ENCODE data around the gene CSTF1.
"Not testable (repeated sequence)": the region's sequence is repeated elsewhere in the genome, so short reads cannot be mapped to it uniquely, and the experiment has no call there.

Gene CSTF1

GRCh38 chr20:56411287-56411686 is 18.8 kb downstream of the CSTF1 start:
- not testable (repeated sequence) for DNase-seq

DNA sequence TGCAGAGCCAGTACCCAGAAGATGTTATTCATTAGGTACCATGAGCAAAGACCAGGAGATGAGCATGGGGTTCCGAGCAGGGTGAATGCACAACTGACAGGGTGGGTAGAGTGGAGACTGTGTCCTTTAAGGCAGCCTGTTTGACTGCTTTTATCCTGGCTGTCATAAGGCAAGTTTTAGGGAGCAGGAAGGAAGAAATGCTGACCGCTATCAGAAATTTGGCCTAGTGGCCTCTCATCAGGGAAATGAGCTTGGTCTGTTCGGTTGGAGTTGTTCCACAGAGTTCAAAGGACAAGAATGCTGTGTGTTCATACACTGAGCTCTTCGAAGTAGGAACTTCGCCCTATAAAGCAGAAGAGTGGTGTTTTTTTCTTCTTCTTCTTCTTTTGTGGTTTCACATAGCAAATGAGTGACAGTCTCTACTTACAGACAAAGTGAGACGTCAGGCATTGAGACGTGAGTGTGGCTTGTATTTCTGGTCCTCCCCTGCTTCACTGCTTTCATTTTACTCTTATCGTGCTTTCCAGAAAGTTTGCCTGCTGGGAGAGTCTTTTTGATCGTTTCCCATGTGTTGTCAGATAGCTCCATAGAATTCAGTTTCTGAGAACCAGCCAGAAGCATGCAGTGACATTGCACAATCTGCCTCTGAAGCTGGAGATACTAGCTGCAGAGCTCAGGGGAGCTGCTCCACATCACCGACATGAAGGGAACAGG is 19.5 kb downstream of the CSTF1 start, which contains the start of gene CASS4:
TSS of gene CASS4 (plus strand) at position 502 of the 714 bp plus-strand sequence. CDS start at position 701, 199 bp downstream.
- no peak for DNase-seq

- DNase-seq: no peak
These were observed 20.0 kb downstream of the CSTF1 start for GRCh38 chr20:56412473-56412790.

DNA sequence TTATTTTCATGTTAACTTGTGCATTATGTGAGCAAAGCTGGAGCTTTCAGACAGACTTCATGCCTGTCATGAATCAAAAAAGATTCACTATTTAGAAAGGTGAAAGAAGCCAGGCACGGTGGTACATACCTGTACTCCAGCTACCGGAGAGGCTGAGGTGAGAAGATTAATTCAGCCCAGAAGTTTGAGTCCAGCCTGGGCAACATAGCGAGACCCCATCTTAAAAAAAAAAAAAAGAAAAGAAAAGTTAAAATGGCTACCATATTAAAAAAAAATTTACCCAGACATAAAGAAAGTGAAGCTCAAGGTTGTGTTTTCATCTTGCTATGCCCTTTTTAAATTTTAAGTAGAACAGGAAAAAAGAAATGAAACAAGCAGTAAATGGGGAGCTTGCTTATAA is 20.5 kb downstream of the CSTF1 start:
- DNase-seq: no peak

- DNase-seq: no peak
These were observed 22.7 kb downstream of the CSTF1 start for GRCh38 chr20:56414842-56415765.

GRCh38 chr20:56417402-56417801 is 25.0 kb downstream of the CSTF1 start:
- no peak for DNase-seq

GRCh38 chr20:56417911-56418310 is 25.5 kb downstream of the CSTF1 start:
- DNase-seq: no peak

GRCh38 chr20:56418385-56418861 is 26.0 kb downstream of the CSTF1 start:
- no peak for DNase-seq

DNA sequence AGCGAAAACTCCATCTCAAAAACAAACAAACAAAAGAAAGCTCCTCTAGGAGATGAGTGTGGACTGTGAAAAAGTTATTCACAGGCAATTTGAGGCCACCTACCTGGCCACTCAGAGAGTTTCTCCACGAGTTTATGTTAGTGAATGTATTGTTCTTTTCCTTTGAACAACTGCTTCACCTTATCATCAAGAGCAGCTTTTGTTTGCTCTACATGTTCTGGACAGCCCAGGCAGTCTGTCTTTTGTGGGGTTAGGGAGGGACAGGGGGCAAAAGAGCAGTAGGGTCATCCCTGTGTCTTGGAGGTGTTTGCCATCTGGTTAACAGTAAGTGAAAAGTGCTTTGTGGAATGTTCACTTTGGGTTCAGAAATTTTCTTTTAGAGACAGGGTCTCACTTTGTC is 27.6 kb downstream of the CSTF1 start:
- DNase-seq: no peak

DNA sequence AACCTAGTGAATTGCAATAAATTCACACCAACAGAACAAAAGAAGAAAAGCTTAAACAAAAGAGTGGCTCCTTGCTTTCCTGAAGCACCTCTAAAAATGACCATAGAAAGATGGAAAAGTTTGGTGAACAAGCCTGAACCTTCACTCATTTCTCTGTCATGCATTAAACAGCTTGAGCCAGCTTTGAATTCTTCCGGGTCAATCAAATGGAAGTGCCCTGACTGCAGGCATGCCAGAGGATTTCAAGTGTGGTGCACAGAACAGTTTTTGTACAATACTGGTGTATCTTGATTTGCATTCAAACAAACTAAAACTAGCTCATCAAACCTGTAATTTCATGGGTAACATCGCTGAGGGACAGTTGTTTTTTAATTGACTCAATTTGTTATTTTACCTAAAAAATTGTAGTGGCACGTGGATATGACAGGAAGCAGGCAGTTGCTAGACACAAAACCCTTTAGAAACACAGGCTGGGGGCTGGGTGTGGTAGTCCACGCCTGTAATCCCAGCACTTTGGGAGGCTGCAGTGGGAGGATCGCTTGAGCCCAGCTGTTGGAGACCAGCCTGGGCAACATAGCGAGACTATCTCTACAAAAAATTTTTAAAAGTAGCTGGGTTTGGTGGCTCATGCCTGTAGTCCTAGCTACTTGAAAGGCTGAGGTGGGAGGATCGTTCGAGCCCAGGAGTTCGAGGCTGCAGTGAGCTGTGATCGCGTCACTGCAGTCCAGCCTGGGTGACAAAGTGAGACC is 28.7 kb downstream of the CSTF1 start:
- no peak for DNase-seq

DNA sequence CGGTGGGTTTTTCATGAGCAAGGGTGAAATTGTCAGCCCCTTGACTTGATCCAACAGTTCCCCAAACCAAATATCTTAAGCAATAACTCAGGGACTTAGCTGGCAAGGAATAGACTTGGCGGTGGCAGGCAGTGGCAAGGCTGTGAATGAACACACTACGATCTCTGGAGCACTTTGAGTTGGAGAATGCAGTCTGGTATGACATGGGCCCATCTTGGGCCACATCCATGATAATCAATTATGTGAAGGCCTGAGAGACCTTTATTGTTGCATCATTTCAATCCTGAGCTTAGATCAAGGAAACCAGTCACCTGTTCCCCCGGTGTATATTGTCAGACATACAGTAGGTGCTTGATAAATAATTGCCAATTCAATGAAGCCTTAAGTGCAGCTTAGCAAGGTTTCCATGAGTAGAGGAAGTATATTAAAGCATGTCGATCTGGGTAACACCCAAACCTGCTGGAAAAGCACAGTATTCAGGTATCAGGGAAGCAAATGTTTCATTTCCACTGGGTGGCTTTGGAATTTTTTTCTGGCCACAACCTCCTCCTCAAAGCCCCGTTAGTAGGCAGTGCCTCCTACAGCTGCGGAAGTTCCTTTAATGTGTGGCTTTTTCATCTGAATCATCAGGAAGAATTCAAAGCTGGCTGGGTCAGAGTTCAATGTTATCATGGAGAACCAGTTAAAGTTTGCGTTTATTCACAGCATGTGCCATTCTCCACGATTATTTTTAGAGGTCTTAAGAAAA is 29.8 kb downstream of the CSTF1 start:
- no peak for DNase-seq

DNA sequence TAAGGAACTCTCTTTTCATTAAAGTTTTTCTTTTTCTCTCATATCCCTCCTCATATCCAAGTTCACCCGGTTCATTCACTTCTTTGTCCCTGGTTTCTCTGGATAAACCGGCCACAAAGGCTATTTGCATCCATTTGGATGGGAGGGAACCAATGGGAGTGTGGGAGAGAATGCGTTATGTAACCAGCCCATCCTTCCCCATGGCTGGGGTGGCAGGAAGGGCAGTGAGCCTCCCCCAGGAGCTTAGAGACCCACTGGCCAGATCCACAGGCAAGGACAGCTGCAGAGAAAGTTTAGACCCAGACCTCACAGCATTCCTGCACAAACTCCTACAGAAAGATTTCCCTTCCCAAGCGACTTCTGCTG is 30.4 kb downstream of the CSTF1 start:
- DNase-seq: no peak

DNA sequence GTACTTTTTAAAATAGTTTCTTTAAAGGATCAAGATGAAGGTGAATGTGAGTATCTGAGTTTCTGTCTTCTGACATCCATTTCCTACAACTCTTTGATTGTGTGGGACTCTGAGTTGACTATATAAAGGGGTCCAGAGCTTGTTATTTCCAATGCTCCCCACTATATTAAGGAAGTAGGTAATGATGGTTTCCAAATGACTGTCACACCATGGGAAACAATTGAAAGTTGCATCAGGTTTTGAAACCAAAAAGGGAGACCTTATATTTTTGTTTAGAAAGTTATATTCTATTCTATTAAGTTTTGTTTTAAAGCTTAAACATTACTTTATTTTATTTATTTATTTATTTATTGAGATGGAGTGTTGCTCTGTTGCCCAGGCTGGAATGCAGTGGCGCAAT is 30.8 kb downstream of the CSTF1 start:
- DNase-seq: no peak

- no peak for DNase-seq
These were observed 31.4 kb downstream of the CSTF1 start for GRCh38 chr20:56423886-56424285.

GRCh38 chr20:56424931-56425330 is 32.5 kb downstream of the CSTF1 start:
- no peak for DNase-seq

DNA sequence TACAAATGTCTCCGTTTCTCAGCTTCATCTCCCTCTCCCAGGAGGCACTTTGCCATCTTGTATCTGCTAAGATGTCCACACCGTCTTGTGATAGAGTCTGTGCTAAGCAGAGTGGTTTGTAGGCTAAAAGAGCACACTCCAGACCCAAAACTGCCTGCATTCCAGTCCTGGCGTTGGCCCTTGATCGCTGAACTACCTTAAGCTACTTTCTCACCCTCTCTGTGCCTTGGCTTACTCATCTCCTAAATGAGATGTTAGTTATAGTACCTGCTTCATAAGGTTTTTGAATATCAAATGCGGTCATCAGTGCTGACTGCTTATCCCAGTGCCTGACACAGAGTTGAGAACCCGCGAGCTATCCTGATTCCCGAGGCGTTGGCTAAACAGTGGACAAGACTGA is 33.6 kb downstream of the CSTF1 start:
- DNase-seq: no peak

- no peak for DNase-seq
These were observed 34.5 kb downstream of the CSTF1 start for GRCh38 chr20:56426926-56427325.

GRCh38 chr20:56427797-56428196 is 35.4 kb downstream of the CSTF1 start:
- DNase-seq: no peak

DNA sequence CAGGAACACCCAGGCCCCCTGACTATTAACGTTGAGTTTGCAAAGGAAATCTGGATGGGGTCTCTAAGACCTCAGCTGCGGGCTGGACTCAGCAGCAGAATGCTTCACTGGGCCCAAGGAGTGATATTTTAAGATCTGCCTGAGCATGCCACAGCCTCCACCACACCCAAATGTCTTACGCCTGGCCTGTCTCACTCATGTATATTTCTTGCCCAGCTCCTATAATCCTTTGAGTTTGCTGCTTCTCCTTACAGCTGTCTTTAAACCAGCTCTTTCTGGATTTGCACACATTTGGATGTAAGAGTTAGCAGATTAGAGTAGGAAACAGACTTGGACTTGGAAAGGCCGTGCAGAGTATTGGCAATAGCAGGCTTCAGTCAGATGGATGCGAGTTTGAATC is 36.0 kb downstream of the CSTF1 start:
- DNase-seq: no peak

DNA sequence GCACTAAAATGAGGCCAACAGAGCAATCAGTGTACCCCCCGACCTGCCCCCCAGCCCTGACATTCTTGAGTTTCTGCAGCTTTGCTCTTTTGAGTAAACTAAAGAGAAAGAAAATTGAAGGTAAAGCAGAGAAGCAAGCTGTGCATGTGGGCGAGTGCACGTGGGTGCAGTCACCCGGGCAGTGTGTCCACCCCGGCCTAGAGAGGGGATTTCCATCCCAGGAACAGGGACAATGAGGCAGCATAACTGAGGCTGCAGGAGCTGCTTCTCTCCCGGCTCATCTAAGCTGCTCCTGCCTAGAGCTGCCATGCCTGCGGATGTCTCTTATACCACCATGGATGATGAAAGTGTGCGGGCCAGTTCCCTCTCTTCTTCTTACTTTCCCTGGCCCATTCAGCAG is 36.4 kb downstream of the CSTF1 start:
- DNase-seq: no peak

DNA sequence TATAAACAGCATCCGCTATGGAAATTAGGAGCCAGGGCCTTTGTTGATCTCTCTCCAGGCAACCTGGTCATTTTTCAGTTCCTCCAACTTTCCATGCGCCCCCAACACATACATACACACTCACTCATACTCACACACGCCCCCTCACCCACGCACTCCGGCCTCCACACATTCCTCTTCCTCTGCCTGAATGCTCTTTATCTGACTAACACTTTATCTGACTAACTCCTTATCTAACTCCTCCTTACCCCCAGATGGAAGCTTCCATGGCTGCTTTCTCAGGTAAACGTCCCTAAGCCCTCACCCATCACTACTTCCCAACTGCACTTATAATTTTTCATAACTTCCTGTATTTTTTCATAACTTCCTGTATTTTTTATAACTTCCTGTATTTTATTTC is 37.1 kb downstream of the CSTF1 start:
- DNase-seq: no peak

GRCh38 chr20:56429941-56430340 is 37.5 kb downstream of the CSTF1 start:
- no peak for DNase-seq

GRCh38 chr20:56430461-56430860 is 38.0 kb downstream of the CSTF1 start:
- DNase-seq: no peak

Data from DMS 273 treated with DMSO at 0.1 percent for 48 hours (cell line).